MM.1S (cell line): ENCODE data around the gene RARG.

Experiments used
- DNase-seq: peaks from one replicate; pipeline ENCODE4 v3.0.0-alpha.2; 2015
- H2AFZ ChIP-seq: fragments of 300-600 bp; sonication (generic); 2 replicates; pipeline ENCODE4 v1.6.0; 2016; ENCODE audit warnings: antibody characterized with exemption, low read length
- H3F3A ChIP-seq: fragments of 300-600 bp; sonication (generic); 2 replicates; pipeline ENCODE4 v1.6.1; 2016; ENCODE audit warnings: mild to moderate bottlenecking, antibody characterized with exemption, low read length, moderate library complexity, mixed read lengths; ENCODE audit not compliant: insufficient read depth
- H3K27ac ChIP-seq: fragments of 300-600 bp; sonication (generic); 2 replicates; pipeline ENCODE4 v1.5.1; 2016; ENCODE audit warnings: mild to moderate bottlenecking, low read length
- H3K27me3 ChIP-seq: fragments of 300-600 bp; sonication (generic); replicated peaks from 2 replicates; pipeline ENCODE4 v1.6.0; 2016; ENCODE audit warnings: low read length; ENCODE audit not compliant: insufficient read depth
- H3K36me3 ChIP-seq: fragments of 300-600 bp; sonication (generic); replicated peaks from 2 replicates; pipeline ENCODE4 v1.6.1; 2016; ENCODE audit warnings: mild to moderate bottlenecking, low read length, mixed read lengths; ENCODE audit not compliant: insufficient read depth
- H3K4me1 ChIP-seq: fragments of 300-600 bp; sonication (generic); 2 replicates; pipeline ENCODE4 v1.6.1; 2016; ENCODE audit warnings: low read length, mixed read lengths
- H3K4me2 ChIP-seq: fragments of 300-600 bp; sonication (generic); 2 replicates; pipeline ENCODE4 v1.6.0; 2016; ENCODE audit warnings: low read depth, low read length
- H3K4me3 ChIP-seq: fragments of 300-600 bp; sonication (generic); 2 replicates; pipeline ENCODE4 v1.5.1; 2016; ENCODE audit warnings: low read length, mixed read lengths
- H3K79me2 ChIP-seq: fragments of 300-600 bp; sonication (generic); 2 replicates; pipeline ENCODE4 v1.6.1; 2016; ENCODE audit warnings: mixed run types, low read length, mixed read lengths
- H3K9ac ChIP-seq: fragments of 300-600 bp; sonication (generic); 2 replicates; pipeline ENCODE4 v1.6.1; 2016; ENCODE audit warnings: low read length, mixed read lengths
- H3K9me2 ChIP-seq: fragments of 300-600 bp; sonication (generic); replicated peaks from 2 replicates; pipeline ENCODE4 v1.6.1; 2016; ENCODE audit warnings: mild to moderate bottlenecking, low read length, mixed read lengths; ENCODE audit not compliant: insufficient read depth
- H3K9me3 ChIP-seq: fragments of 300-600 bp; sonication (generic); replicated peaks from 2 replicates; pipeline ENCODE4 v1.6.1; 2016; ENCODE audit warnings: mild to moderate bottlenecking, low read length, mixed read lengths; ENCODE audit not compliant: insufficient read depth
- H4K20me1 ChIP-seq: fragments of 300-600 bp; sonication (generic); 2 replicates; pipeline ENCODE4 v1.6.1; 2016; ENCODE audit warnings: mild to moderate bottlenecking, low read length, moderate library complexity, mixed read lengths; ENCODE audit not compliant: insufficient read depth
- EZH2 ChIP-seq: fragments of 300-600 bp; sonication (generic); optimal IDR thresholded peaks from 2 replicates; pipeline ENCODE3; 2017; ENCODE audit warnings: low read depth, mild to moderate bottlenecking, antibody characterized with exemption, low read length, mixed read lengths
- EZH2phosphoT487 ChIP-seq: fragments of 300-600 bp; sonication (generic); IDR thresholded peaks from 2 replicates; pipeline ENCODE4 v1.6.1; 2018; ENCODE audit warnings: antibody characterized with exemption, low read length
- TF ChIP-seq, protein P1 (sequence below): fragments of 300-600 bp; sonication (generic); IDR thresholded peaks from 2 replicates; pipeline ENCODE4 v1.5.1; 2016; ENCODE audit warnings: antibody characterized with exemption, low read length, mixed read lengths

The RARG gene

DNA sequence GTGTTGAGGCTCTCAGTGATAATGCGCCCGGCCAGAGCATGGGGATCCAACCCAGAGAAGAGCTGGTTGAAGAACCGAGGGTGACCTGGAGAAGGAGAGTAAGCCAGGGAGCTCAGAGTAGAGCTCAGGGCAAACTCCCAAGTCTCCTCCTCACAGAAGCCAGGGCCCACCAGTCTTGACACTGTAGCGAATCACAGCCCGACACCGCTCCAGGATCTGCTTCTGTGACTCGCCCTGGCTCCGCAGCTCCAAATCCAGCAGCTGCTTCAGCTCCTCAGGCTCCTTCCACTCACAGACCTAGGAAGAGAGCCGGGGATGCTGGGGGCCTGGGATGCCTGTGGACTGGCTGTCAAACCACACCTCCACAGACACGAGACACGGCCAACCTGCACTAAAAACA is 59.7 kb downstream of the RARG start:
- no peak overlapping the region for H3K9ac ChIP-seq
- H3K4me2 ChIP-seq = no peak overlapping the region
- no peak overlapping the region for H3K4me3 ChIP-seq
- no peaks in the 10 kb centered on the region for H3K36me3 ChIP-seq
- peaks cover 9% of the 10 kb centered on the region for H3K4me1 ChIP-seq
- no peaks in the 10 kb centered on the region; the same call in 1 of the 2 replicates for H3F3A ChIP-seq
- H2AFZ ChIP-seq = no peak overlapping the region
- no peaks in the 10 kb centered on the region for H4K20me1 ChIP-seq
- no peaks in the 10 kb centered on the region for H3K27me3 ChIP-seq
- H3K9me2 ChIP-seq = no peaks in the 10 kb centered on the region
- DNase-seq = no peak
- H3K9me3 ChIP-seq = no peaks in the 10 kb centered on the region
- TF ChIP-seq, protein P1, sequence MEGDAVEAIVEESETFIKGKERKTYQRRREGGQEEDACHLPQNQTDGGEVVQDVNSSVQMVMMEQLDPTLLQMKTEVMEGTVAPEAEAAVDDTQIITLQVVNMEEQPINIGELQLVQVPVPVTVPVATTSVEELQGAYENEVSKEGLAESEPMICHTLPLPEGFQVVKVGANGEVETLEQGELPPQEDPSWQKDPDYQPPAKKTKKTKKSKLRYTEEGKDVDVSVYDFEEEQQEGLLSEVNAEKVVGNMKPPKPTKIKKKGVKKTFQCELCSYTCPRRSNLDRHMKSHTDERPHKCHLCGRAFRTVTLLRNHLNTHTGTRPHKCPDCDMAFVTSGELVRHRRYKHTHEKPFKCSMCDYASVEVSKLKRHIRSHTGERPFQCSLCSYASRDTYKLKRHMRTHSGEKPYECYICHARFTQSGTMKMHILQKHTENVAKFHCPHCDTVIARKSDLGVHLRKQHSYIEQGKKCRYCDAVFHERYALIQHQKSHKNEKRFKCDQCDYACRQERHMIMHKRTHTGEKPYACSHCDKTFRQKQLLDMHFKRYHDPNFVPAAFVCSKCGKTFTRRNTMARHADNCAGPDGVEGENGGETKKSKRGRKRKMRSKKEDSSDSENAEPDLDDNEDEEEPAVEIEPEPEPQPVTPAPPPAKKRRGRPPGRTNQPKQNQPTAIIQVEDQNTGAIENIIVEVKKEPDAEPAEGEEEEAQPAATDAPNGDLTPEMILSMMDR = no peak
- TF ChIP-seq EZH2phosphoT487 = no peak
- no peak for TF ChIP-seq EZH2
- H3K27ac ChIP-seq = no peak overlapping the region
- H3K79me2 ChIP-seq = no peaks in the 10 kb centered on the region

DNA sequence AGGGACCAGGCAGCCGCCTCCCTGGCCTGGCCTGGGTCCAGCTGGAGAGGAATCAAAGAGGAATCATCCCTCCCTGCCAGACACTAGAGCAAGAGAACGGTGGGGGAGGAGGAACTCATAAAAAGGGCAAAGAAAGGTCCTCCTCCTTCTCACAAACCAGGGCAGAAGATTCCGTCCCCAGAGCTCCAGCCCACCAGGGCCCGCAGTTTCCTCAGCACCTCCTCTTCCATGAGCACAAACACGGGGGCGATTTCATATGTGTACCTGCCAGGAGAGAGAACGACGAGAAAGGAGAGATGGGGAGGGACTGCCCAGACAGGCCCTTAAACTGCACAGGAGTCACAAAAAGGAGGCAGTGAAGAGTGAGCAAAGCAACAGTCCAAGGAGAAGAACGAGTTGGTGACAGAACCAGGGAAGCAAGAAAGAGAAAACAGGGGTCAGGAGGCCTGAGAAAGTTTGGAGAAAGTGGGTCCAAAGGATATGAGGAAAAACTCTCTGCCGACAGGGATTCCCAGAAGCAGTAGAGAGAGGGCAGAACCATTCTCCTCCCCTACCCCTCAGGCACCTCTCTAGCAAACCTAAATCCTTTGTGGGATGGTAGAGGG is 60.2 kb downstream of the RARG start:
- Histone ChIP-seq H3K9me2 (no peaks in the 10 kb centered on the region), H3K27me3 (no peaks in the 10 kb centered on the region), H3F3A (no peaks in the 10 kb centered on the region; the same call in 1 of the 2 replicates), H3K36me3 (no peaks in the 10 kb centered on the region), H3K4me1 (peaks cover 9% of the 10 kb centered on the region), H2AFZ (no peak overlapping the region), H3K79me2 (no peaks in the 10 kb centered on the region), H3K27ac (no peak overlapping the region), H3K4me2 (no peak overlapping the region), H4K20me1 (no peaks in the 10 kb centered on the region), H3K9ac (no peak overlapping the region), H3K9me3 (no peaks in the 10 kb centered on the region), H3K4me3 (no peak overlapping the region)
- no peak for TF ChIP-seq EZH2
- TF ChIP-seq, protein P1 = no peak
- no peak for TF ChIP-seq EZH2phosphoT487
- no peak for DNase-seq

DNA sequence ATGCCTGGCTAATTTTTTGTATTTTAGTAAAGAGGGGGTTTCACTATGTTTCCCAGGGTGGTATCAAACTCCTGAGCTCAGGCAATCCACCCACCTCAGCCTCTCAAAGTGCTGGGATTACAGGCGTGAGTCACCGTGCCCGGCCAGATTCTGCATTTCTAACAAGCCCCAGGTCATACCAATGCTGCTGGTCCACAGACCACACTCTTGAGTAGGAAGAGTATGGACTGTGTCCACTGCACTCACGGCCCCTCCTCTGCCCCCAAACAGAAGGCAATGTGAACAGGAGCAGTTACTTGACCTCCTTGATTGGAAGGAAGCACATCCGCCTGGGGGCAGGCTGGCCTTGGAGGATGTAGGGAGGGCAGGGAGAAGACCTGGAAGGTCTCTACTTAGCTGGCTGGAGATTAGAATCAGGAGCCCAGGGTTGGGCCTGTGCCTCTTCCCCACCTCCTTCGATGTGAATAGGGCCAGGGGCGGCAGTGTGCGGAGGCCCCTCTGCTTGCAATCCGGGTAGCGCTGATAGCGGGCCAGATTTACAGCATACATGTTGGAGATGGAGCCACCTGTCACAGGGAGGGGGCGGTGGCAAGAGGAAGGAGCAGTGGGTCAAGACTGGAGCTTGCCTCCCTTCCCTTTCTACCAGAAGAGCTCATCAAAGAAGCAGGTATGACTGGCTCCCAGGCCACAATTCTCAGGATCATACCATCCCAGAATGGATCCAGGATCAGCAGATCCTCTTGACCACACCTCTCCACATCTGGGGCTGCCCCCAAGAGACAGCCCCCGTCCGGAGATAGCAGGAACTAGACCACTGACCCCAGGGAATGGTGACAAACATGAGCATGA is 60.9 kb downstream of the RARG start:
- no peak overlapping the region for H3K4me2 ChIP-seq
- H3K36me3 ChIP-seq = no peaks in the 10 kb centered on the region
- no peaks in the 10 kb centered on the region for H4K20me1 ChIP-seq
- H3K79me2 ChIP-seq = no peaks in the 10 kb centered on the region
- H3K9ac ChIP-seq = no peak overlapping the region
- H3K9me3 ChIP-seq = no peaks in the 10 kb centered on the region
- no peak overlapping the region for H3K27ac ChIP-seq
- peaks cover 9% of the 10 kb centered on the region for H3K4me1 ChIP-seq
- TF ChIP-seq EZH2phosphoT487 = no peak
- TF ChIP-seq, protein P1 = no peak
- TF ChIP-seq EZH2 = no peak
- DNase-seq = no peak
- no peaks in the 10 kb centered on the region; the same call in 1 of the 2 replicates for H3F3A ChIP-seq
- no peaks in the 10 kb centered on the region for H3K9me2 ChIP-seq
- no peak overlapping the region for H2AFZ ChIP-seq
- no peaks in the 10 kb centered on the region for H3K27me3 ChIP-seq
- no peak overlapping the region for H3K4me3 ChIP-seq
